Activated naive CD4-positive, alpha-beta T cell treated with anti-CD3 and anti-CD28 coated beads for 36 hours (primary cell): ENCODE data around the gene VEZF1. TPM values are rescaled to one million over a fixed set of nuclear protein-coding genes. Genes with fewer than 3 reads are reported as not detected.

Source experiments
- CTCF ChIA-PET: fragments of 350-600 bp; sonication (Branson Sonifier 250); formaldehyde crosslinking; loops from one replicate; lab custom pipeline; 2021; ENCODE audit warnings: antibody characterized with exemption; lab: Charles Lee
- DNase-seq: peaks from one replicate; pipeline ENCODE4 v3.0.0-alpha.2; 2020
- H3K27ac Mint-ChIP-seq: one replicate; pipeline ENCODE4 v1.8.0; 2021; ENCODE audit warnings: mild to moderate bottlenecking, mixed read lengths
- H3K27me3 Mint-ChIP-seq: one replicate; pipeline ENCODE4 v1.8.0; 2021; ENCODE audit warnings: low read depth, mixed read lengths
- H3K36me3 Mint-ChIP-seq: one replicate; pipeline ENCODE4 v1.8.0; 2021; ENCODE audit warnings: low read depth, mixed read lengths
- H3K4me1 Mint-ChIP-seq: one replicate; pipeline ENCODE4 v1.8.0; 2021; ENCODE audit warnings: low read depth, mixed read lengths
- H3K4me3 Mint-ChIP-seq: one replicate; pipeline ENCODE4 v1.8.0; 2021; ENCODE audit warnings: mild to moderate bottlenecking, moderate library complexity, mixed read lengths
- H3K9me3 Mint-ChIP-seq: one replicate; pipeline ENCODE4 v1.8.0; 2021; ENCODE audit warnings: mixed read lengths
- intact Hi-C: fragments of 100-400 bp; cut with micrococcal nuclease; formaldehyde crosslinking; loops from one replicate; pipeline ENCODE4 v1.15.1; 2023
- total RNA-seq, 2 experiments: library from RNA; stranded (reverse); gene quantifications; one replicate each; pipeline ENCODE4 v1.2.3, GENCODE V29; 2021

VEZF1 gene
- total RNA-seq, 2 experiments from 2014 or later: 21.7 to 22.0 TPM

DNA sequence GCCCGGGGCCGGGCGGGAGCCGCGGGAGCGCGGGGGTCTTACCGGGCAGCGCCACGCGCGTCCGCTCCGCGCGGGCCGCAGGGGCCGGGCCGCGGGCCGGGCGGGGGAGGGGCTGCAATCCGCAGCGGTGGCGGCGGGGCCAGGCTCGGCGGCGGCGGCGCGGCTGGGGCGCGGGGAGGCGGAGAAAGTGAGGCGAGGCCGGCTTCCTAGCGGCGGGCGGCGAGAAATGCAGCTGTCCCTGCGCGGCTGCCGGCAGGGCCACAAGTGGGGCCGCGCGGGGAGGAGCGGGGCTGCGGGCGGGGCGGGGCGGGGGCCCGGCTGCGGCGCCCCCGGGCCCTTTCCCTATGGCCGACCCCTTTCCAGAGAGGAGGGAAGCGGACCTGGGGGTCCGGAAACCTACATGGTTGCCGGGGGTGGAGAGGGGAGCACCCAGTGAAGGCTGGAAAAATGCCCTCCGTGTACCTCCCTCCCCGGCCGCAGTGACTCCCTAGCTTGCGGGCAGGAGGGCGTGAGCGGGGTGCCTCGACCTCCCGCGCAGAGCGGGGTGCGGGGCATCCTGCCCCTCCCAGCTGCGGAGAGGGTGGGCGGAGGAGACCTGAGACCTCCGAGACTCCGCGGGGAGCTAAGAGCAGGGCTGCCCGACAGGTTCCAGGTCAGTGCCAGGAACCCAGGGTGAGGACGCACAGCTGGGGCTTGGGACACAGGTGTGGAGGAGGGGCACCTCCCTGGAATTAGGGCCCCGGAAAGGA, 32.7 kb downstream of the VEZF1 start, which contains the start of gene CUEDC1:
CUEDC1 (minus strand) TSS at position 230 of the 749 bp plus-strand sequence. CDS start 69,848 bp downstream, outside the sequence.
- intact Hi-C loops: loop anchor here (5.0 kb wide), 1 partner anchor 63 kb away; no protein-coding TSS in a partner anchor
- Mint-ChIP-seq H3K9me3 (no peaks in the 10 kb centered on the region), H3K4me1 (peaks cover 21% of the 10 kb centered on the region), H3K27ac (no peak within 1 kb of the TSS), H3K36me3 (no peaks in the 10 kb centered on the region), H3K4me3 (peak within 1 kb of the TSS; percentile 62), H3K27me3 (peaks cover 29% of the 10 kb centered on the region)
- DNase-seq: peak; percentile 68
- CTCF ChIA-PET: interaction anchor here (0.6 to 1.7 kb wide), 5 partner anchors 17 to 55 kb away, joined by 3 to 6 read pairs (median 3); no protein-coding TSS in a partner anchor

GRCh38 chr17:57954397-57955182, 33.5 kb downstream of the VEZF1 start:
- Mint-ChIP-seq H3K4me1 (peaks cover 26% of the 10 kb centered on the region), H3K27me3 (peaks cover 29% of the 10 kb centered on the region), H3K9me3 (no peaks in the 10 kb centered on the region), H3K36me3 (no peaks in the 10 kb centered on the region), H3K27ac (no peak overlapping the region), H3K4me3 (peak overlapping the region; percentile 62)
- DNase-seq: no peak
- CTCF ChIA-PET: interaction anchor here (1.0 to 1.7 kb wide), 4 partner anchors 16 to 94 kb away, joined by 4 to 6 read pairs (median 4); no protein-coding TSS in a partner anchor
- intact Hi-C loops: loop anchor here (5.0 kb wide), 1 partner anchor 62 kb away; no protein-coding TSS in a partner anchor

- peaks cover 25% of the 10 kb centered on the region for H3K27me3 Mint-ChIP-seq
- H3K9me3 Mint-ChIP-seq: no peaks in the 10 kb centered on the region
- CTCF ChIA-PET: interaction anchor here (1.0 to 1.4 kb wide), 4 partner anchors 29 to 93 kb away, joined by 4 to 5 read pairs (median 4); no protein-coding TSS in a partner anchor
- no peak for DNase-seq
- peak overlapping the region; percentile 62 for H3K4me3 Mint-ChIP-seq
- H3K36me3 Mint-ChIP-seq: no peaks in the 10 kb centered on the region
- peaks cover 30% of the 10 kb centered on the region for H3K4me1 Mint-ChIP-seq
- intact Hi-C loops: no loop called here
- no peak overlapping the region for H3K27ac Mint-ChIP-seq
Measured at GRCh38 chr17:57953705-57954396, 34.2 kb downstream of the VEZF1 start.

- H3K27me3 Mint-ChIP-seq: peaks cover 25% of the 10 kb centered on the region
Measured at GRCh38 chr17:57953219-57953618, 34.8 kb downstream of the VEZF1 start.

GRCh38 chr17:57949649-57950048, 38.4 kb downstream of the VEZF1 start:
- DNase-seq: no peak
- intact Hi-C loops: loop anchor here (2.0 kb wide), 1 partner anchor 37 kb away; no protein-coding TSS in a partner anchor
- Mint-ChIP-seq H3K36me3 (no peaks in the 10 kb centered on the region), H3K27ac (no peak overlapping the region), H3K9me3 (no peaks in the 10 kb centered on the region), H3K4me3 (no peak overlapping the region), H3K27me3 (peaks cover 9% of the 10 kb centered on the region), H3K4me1 (peaks cover 37% of the 10 kb centered on the region)
- CTCF ChIA-PET: interaction anchor here (0.6 to 2.3 kb wide), 4 partner anchors 15 to 103 kb away, joined by 3 to 8 read pairs (median 4); no protein-coding TSS in a partner anchor

More at GRCh38 chr17:57953219-57953618, 34.8 kb downstream of the VEZF1 start:
- no peak for DNase-seq
- CTCF ChIA-PET: interaction anchor here (1.0 to 1.4 kb wide), 3 partner anchors 30 to 46 kb away, joined by 3 to 5 read pairs (median 4); no protein-coding TSS in a partner anchor
- Mint-ChIP-seq H3K36me3 (no peaks in the 10 kb centered on the region), H3K4me3 (no peak overlapping the region), H3K4me1 (peaks cover 37% of the 10 kb centered on the region), H3K27ac (no peak overlapping the region), H3K9me3 (no peaks in the 10 kb centered on the region)
- intact Hi-C loops: no loop called here

DNA sequence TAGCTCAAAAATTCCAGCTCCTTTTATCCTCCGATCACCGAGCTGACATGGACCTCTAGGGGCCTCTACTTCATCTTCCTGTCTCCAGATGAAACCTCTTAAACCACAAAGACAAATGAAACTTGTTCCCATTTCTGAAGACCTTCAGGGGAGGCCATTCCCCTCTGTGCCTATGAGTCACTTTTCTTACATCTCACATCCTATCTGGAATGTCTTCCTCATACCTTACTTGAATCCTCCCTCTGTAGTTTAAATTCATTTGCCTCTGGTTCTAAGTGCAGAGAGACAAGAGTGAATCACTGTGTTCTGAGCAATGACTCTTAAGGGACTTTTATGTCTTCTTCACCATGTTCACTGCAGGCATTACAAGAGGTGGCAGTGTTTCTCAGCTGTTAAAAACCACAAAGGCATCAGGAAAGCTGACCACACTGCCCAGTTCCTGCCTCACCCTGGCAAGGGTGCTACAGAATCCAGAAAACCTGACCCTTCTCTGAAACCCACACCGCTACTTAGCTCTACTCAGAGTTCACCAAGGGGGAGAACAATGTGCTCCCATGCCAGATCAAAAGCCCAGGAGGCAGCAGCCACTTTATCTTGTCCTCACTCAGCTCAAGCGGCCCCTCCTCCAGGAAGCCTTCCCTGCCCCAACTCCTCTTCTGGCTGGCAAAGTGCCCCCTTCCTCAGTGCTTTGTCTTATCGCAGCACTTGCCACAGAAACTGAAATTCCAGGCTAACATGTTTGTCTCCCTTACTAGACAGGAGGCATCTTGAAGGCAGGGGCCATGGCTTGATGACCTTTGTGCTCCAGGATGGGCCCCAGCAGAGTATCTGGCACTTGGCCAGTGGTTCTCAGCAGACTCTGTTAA, 39.3 kb downstream of the VEZF1 start:
- intact Hi-C loops: loop anchor here (2.0 kb wide), 1 partner anchor 38 kb away; no protein-coding TSS in a partner anchor
- Mint-ChIP-seq H3K4me1 (peaks cover 34% of the 10 kb centered on the region), H3K4me3 (no peak overlapping the region), H3K36me3 (no peaks in the 10 kb centered on the region), H3K27me3 (peaks cover 4% of the 10 kb centered on the region), H3K27ac (no peak overlapping the region), H3K9me3 (no peaks in the 10 kb centered on the region)
- CTCF ChIA-PET: interaction anchor here (0.6 to 2.5 kb wide), 8 partner anchors 16 to 224 kb away, joined by 3 to 13 read pairs (median 4); no protein-coding TSS in a partner anchor
- peak; percentile 33 for DNase-seq

- CTCF ChIA-PET: interaction anchor here (0.6 to 2.5 kb wide), 5 partner anchors 8 to 225 kb away, joined by 3 to 13 read pairs (median 6); no protein-coding TSS in a partner anchor
- no peak for DNase-seq
- Mint-ChIP-seq H3K9me3 (no peaks in the 10 kb centered on the region), H3K4me3 (no peak overlapping the region), H3K4me1 (peaks cover 34% of the 10 kb centered on the region), H3K27ac (no peak overlapping the region), H3K36me3 (no peaks in the 10 kb centered on the region), H3K27me3 (no peaks in the 10 kb centered on the region)
- intact Hi-C loops: loop anchor here (2.0 kb wide), 1 partner anchor 39 kb away; no protein-coding TSS in a partner anchor
Measured at GRCh38 chr17:57948169-57948554, 39.9 kb downstream of the VEZF1 start.

DNA sequence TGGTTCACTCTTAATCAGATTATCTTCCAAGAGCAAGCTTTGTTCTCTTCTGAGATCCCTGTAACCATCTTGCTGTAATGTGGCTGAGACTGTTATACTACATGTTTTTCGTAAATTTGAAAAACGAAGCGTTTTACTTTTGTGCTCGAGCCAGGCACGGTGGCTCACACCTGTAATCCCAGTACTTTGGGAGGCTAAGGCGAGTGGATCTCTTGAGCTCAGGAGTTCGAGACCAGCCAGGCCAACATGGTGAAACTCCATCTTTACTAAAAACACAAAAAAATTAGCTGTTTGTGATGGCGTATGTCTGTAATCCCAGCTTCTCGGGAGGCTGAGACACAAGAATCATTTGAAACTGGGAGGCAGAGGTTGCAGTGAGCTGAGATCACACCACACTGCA, 40.7 kb downstream of the VEZF1 start:
- Mint-ChIP-seq H3K36me3 (no peaks in the 10 kb centered on the region), H3K9me3 (no peaks in the 10 kb centered on the region), H3K4me3 (no peak overlapping the region), H3K4me1 (peaks cover 34% of the 10 kb centered on the region), H3K27me3 (no peaks in the 10 kb centered on the region), H3K27ac (no peak overlapping the region)
- CTCF ChIA-PET: interaction anchor here (0.6 to 2.5 kb wide), 6 partner anchors 9 to 160 kb away, joined by 3 to 13 read pairs (median 4); partner anchors contain the start of gene SRSF1
- intact Hi-C loops: no loop called here
- no peak for DNase-seq

- Mint-ChIP-seq H3K4me3 (peak overlapping the region; percentile 20), H3K27me3 (no peaks in the 10 kb centered on the region), H3K36me3 (no peaks in the 10 kb centered on the region), H3K4me1 (peaks cover 34% of the 10 kb centered on the region), H3K9me3 (no peaks in the 10 kb centered on the region), H3K27ac (no peak overlapping the region)
- CTCF ChIA-PET: interaction anchor here (0.6 to 2.5 kb wide), 6 partner anchors 10 to 160 kb away, joined by 3 to 13 read pairs (median 4); partner anchors contain the start of gene SRSF1
- intact Hi-C loops: no loop called here
- peak; percentile 31 for DNase-seq
Measured at GRCh38 chr17:57946798-57947358, 41.2 kb downstream of the VEZF1 start.

DNA sequence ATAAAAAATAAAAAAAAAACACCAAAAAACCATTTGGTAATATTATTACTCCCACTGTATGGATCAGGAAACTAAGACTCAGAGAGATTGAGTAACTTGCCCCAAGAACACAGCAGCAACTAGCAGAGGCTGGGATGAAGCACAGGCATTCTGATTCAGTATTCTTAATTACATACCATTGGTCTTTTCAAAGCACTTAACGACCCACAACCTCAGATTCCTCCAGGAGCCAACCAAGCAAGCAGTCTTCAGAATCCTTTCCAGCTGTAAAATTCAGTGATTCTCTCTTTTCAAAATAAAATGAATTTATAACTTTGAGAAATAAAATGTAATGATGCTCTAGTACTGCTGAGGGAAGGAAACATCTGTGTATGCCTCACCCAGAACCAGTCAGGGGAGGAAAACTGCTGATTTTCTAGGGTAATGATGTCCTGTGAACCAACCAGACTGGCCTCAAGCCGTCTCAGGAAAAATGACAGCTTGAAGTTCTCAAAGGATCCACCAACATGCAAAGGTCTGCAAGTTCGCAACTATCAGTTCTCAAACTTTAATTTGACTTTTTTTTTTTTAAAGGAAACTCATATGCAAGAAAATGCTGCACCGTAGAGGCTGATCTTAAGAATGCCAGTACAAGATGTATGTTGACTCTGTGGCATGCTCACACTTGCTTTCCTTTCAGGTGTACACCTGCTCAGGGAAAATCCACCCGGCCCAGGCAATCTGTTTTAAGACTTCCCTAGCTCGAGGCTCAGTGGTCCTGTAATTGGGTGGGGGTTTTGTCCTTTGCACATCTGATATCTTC, 41.9 kb downstream of the VEZF1 start:
- H3K27ac Mint-ChIP-seq: no peak overlapping the region
- DNase-seq: no peak
- intact Hi-C loops: no loop called here
- H3K36me3 Mint-ChIP-seq: no peaks in the 10 kb centered on the region
- H3K4me1 Mint-ChIP-seq: peaks cover 34% of the 10 kb centered on the region
- H3K9me3 Mint-ChIP-seq: no peaks in the 10 kb centered on the region
- peak overlapping the region; percentile 20 for H3K4me3 Mint-ChIP-seq
- H3K27me3 Mint-ChIP-seq: no peaks in the 10 kb centered on the region
- CTCF ChIA-PET: interaction anchor here (0.7 to 2.5 kb wide), 4 partner anchors 51 to 144 kb away, joined by 3 to 13 read pairs (median 4); no protein-coding TSS in a partner anchor
